GM15510 (cell line): ENCODE results near the gene DNAH2.

Experiments
- POLR2A ChIP-seq: IDR thresholded peaks from 3 replicates; pipeline ENCODE4 v1.6.1; 2011; ENCODE audit warnings: borderline replicate concordance; ENCODE audit not compliant: insufficient read length; ENCODE audit errors: extremely low read depth

DNAH2 gene

GRCh38 chr17:7739746-7740145 is 22.2 kb downstream of the DNAH2 start:
- TF ChIP-seq POLR2A: no peak

GRCh38 chr17:7740481-7741001 is 23.0 kb downstream of the DNAH2 start:
- no peak for TF ChIP-seq POLR2A

GRCh38 chr17:7742729-7743128 is 25.2 kb downstream of the DNAH2 start:
- TF ChIP-seq POLR2A: no peak

- TF ChIP-seq POLR2A: no peak
These were observed 26.9 kb downstream of the DNAH2 start for GRCh38 chr17:7744416-7744815.

GRCh38 chr17:7745748-7746470 is 28.4 kb downstream of the DNAH2 start:
- TF ChIP-seq POLR2A: no peak

- no peak for TF ChIP-seq POLR2A
These were observed 30.1 kb downstream of the DNAH2 start for GRCh38 chr17:7747635-7748071.

- no peak for TF ChIP-seq POLR2A
These were observed 30.7 kb downstream of the DNAH2 start for GRCh38 chr17:7748076-7748775.

- TF ChIP-seq POLR2A: no peak
These were observed 32.8 kb downstream of the DNAH2 start for GRCh38 chr17:7750321-7750821.

- no peak for TF ChIP-seq POLR2A
These were observed 37.1 kb downstream of the DNAH2 start for GRCh38 chr17:7754656-7755055.

- no peak for TF ChIP-seq POLR2A
These were observed 37.7 kb downstream of the DNAH2 start for GRCh38 chr17:7755095-7755890.

- no peak for TF ChIP-seq POLR2A
These were observed 39.4 kb downstream of the DNAH2 start for GRCh38 chr17:7756968-7757367.

- TF ChIP-seq POLR2A: no peak
These were observed 46.4 kb downstream of the DNAH2 start for GRCh38 chr17:7763919-7764318.

- TF ChIP-seq POLR2A: no peak
These were observed 49.5 kb downstream of the DNAH2 start for GRCh38 chr17:7767004-7767403.

GRCh38 chr17:7767405-7768021 is 50.0 kb downstream of the DNAH2 start:
- no peak for TF ChIP-seq POLR2A
